Measurements from ENCODE around the gene KIF18B. TPM values are rescaled to one million over a fixed set of nuclear protein-coding genes. Genes with fewer than 3 reads are reported as not detected.

KIF18B gene
- 1.7 and 8.9 TPM in 2 replicates for total RNA-seq

GRCh38 chr17:44947461-44948314 lies at the start of gene KIF18B:
TSS of gene KIF18B (minus strand) at chr17:44947773. CDS start at chr17:44936344, 11,429 bp downstream.

GRCh38 chr17:44968225-44969143 lies 20.9 kb upstream of the KIF18B start, which contains the start of gene C1QL1:
TSS of gene C1QL1 (minus strand) at chr17:44968303. CDS start at chr17:44968048, 255 bp downstream.

DNA sequence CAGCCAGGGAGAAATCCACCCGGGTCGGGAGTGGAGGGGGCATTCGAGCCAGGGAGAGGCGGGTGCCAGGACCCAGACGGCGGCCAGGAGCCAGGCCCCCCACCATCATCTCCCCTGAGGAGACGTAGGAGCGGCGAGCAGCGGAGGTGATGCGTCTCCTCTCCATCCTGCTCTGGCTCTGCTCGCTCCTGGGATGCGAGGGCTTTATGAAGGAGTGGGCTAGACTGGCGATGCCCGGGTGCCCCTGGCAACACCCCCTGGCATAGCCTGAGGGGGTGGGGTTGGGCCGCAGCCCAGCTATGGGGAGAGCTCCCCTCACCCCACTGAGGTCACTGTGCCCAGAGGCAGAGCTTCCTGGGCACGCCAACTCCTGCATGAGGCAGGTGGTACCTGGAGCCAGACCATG lies 32.2 kb downstream of the KIF18B start, which contains the start of gene GFAP:
TSS of gene GFAP (minus strand) at position 180 of the 406 bp plus-strand sequence. CDS start at position 166, 14 bp downstream.

GRCh38 chr17:44899074-44899782 lies 48.3 kb downstream of the KIF18B start, which contains the start of gene EFTUD2:
TSS of gene EFTUD2 (minus strand) at chr17:44899445. CDS start at chr17:44894521, 4,924 bp downstream.

Other genes with a start within 250 kb of the KIF18B start
- 4.9 and 10.1 TPM in 2 replicates for gene DBF4B, start 239.1 kb downstream of the KIF18B start, total RNA-seq
- 0.75 and 0.77 TPM in 2 replicates for gene ADAM11, start 188.8 kb downstream of the KIF18B start, total RNA-seq
- 56.0 and 69.2 TPM in 2 replicates for gene GJC1, start 117.5 kb downstream of the KIF18B start, total RNA-seq
- gene HIGD1B, start 99.9 kb downstream of the KIF18B start, total RNA-seq = not detected in 2 replicates
- 88.9 and 207 TPM in 2 replicates for gene EFTUD2, start 48.3 kb downstream of the KIF18B start, total RNA-seq
- 0.12 TPM in 1 of 2 replicates, not detected in the other for gene GFAP, start 32.3 kb downstream of the KIF18B start, total RNA-seq
- 0.22 and 0.37 TPM in 2 replicates for gene C1QL1, start 20.5 kb upstream of the KIF18B start, total RNA-seq
- gene DCAKD, start 103.9 kb upstream of the KIF18B start, total RNA-seq = 24.2 and 28.2 TPM in 2 replicates
- 94.7 and 98.5 TPM in 2 replicates for gene NMT1, start 113.5 kb upstream of the KIF18B start, total RNA-seq
- 21.0 and 23.0 TPM in 2 replicates for gene PLCD3, start 184.7 kb upstream of the KIF18B start, total RNA-seq
- gene ACBD4, start 187.9 kb upstream of the KIF18B start, total RNA-seq = 3.9 and 7.5 TPM in 2 replicates
- 7.9 and 8.7 TPM in 2 replicates for gene HEXIM1, start 200.7 kb upstream of the KIF18B start, total RNA-seq
- 7.6 and 9.6 TPM in 2 replicates for gene HEXIM2, start 214.1 kb upstream of the KIF18B start, total RNA-seq